LNCAP (cell line): Measurements from ENCODE around the gene NF1.

Source experiments
- TF ChIP-seq, protein P1 (sequence below): fragments of 450-650 bp; IDR thresholded peaks from 2 replicates; pipeline ENCODE4 v1.5.1; 2017; ENCODE audit warnings: mild to moderate bottlenecking

Gene NF1

DNA sequence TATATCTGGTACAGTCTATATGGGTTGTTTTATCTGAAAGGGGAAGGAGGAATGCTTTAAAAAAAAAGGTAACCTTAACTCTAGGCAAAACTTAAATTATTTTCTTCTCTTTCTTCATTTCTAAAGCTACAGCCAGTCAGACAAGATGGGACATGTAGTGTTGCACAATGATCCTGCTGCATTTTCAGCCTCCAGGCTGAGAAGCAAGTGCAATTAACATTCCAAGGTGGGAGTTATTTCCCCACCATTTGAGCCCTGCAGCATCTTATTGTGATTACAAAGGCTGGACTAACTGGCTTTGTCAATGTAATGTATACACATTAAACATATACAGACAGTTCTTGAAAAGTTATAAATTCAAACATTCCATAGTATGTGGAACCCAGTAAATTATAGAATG, 22.6 kb upstream of the NF1 start:
- TF ChIP-seq, protein P1, sequence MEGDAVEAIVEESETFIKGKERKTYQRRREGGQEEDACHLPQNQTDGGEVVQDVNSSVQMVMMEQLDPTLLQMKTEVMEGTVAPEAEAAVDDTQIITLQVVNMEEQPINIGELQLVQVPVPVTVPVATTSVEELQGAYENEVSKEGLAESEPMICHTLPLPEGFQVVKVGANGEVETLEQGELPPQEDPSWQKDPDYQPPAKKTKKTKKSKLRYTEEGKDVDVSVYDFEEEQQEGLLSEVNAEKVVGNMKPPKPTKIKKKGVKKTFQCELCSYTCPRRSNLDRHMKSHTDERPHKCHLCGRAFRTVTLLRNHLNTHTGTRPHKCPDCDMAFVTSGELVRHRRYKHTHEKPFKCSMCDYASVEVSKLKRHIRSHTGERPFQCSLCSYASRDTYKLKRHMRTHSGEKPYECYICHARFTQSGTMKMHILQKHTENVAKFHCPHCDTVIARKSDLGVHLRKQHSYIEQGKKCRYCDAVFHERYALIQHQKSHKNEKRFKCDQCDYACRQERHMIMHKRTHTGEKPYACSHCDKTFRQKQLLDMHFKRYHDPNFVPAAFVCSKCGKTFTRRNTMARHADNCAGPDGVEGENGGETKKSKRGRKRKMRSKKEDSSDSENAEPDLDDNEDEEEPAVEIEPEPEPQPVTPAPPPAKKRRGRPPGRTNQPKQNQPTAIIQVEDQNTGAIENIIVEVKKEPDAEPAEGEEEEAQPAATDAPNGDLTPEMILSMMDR: no peak

- TF ChIP-seq, protein P1: no peak
Observed at GRCh38 chr17:31073411-31073810, 21.4 kb upstream of the NF1 start.

DNA sequence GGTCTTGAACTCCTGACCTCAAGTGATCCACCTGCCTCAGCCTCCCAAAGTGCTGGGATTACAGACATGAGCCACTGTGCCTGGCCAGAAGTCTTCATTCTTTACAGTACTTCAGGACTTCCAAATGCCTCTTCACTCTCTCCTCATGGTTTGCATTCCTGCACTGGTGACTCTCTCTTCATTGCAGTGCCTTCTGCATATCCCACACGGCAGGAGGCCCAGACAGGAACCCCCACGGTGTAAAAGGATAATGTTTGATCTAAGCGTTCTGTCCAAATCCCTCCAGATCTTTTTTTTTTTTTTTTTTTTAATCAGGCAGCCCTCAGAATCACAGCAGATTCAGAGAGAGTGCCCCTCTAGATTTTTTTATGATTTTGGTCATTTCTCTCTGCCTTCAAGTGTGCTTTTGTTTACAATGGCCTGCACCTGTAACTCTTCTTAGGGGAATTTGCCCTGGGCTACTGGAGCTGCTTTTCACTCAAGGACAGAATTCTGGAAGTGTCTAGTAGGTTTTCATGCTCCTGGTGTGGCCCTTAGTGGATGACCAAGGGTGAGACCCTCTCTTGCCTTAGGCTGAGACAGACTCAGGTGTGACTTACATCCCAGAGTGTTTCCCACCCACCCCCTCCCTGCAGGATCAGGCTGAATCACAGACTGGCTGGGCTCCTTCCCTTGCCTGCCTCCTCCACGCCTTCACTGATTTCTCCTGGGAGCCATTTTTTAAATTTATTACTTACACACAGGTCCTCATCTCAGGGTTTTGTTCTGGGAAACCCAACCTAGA, 19.8 kb upstream of the NF1 start:
- TF ChIP-seq, protein P1: no peak

DNA sequence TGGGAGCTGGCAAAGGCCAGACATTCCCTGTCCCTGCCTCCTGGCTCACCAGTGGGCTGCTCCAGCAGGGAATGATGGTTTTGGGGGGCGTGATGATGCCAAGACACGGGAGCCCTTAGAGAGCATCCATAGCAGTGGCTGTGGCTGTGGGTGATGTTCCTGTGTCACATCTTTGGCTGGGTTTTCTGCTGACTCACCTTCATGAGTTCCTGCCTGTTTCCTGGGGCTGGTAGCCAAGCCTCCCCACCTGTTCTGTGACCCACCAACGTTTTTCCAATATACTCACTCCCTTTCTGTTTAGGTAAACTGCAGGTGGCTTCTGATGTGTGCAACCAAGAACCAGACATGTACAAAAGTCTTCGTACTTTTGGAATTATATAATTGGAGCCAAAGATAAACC, 16.5 kb upstream of the NF1 start:
- TF ChIP-seq, protein P1: no peak

GRCh38 chr17:31079731-31080130, 15.0 kb upstream of the NF1 start:
- TF ChIP-seq, protein P1: no peak

DNA sequence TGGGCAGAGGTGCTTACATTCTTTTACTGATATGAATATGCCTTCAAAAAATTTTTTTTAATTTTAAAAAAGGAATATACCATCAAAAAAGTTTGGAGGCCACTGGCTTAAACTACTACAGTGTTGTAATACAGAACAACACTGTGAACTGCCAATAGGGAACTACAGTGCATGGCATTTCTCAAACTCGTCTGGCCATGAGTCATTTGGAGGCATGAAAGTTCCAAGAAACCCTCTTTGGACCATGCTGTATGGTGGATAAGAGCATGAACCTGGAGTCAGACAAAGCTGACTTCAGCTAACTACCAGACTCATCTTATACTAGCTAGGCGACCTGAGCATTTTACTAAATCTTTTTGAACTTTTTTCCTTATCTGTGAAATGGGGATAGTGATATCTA, 9.2 kb upstream of the NF1 start:
- TF ChIP-seq, protein P1: no peak

- TF ChIP-seq, protein P1: no peak
Observed at GRCh38 chr17:31089471-31089870, 5.3 kb upstream of the NF1 start.
